ENCODE results near the gene ZNF593.

GRCh38 chr1:26218906-26219494, 49.3 kb downstream of the ZNF593 start:
- TF ChIP-seq CTCF (conservative IDR thresholded peaks at IDR 0.05; ENCODE audit: low read depth, low read length) (no peak), EZH2 (IDR thresholded peaks at IDR 0.05; ENCODE audit: borderline replicate concordance, low read depth, low read length, poor library complexity, severe bottlenecking) (no peak)

Data from A673 (cell line).